ENCODE measurements around the gene RAI1.

RAI1 gene

DNA sequence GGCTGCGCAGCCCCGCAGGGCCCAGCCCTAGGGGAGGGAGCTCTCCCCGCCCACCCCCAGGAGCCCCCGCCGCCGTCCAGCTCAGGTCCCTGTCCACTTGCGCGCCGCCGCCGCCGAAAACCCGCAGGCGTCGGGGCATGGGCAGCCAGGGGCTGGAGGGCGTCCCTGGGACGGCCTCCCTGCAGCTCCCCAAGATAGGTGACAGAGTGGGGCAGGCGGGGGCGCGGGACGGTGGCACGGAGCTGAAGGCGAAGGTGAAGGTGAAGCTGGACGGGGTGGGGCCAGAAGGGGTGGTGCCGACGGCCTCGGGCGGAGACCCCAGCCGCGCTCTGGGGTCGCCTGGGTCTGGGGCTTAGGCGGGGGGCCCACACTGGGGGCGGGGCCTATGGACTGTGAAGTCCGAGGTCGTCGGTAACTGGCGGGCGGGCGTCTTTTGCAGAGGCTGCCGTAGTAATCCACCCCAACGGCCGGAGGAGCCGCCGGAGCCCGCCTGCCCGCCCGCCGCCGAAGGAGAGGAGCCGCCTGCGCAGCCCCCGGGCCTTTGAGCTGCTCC is 128.3 kb downstream of the RAI1 start:
- no peak overlapping the region for H3K4me3 ChIP-seq (ENCODE audit: low read depth, low read length)
- no peak for TF ChIP-seq CTCF (IDR thresholded peaks at IDR 0.05; ENCODE audit: borderline replicate concordance, insufficient read depth, low read depth, low read length)

- no peak overlapping the region for H3K4me3 ChIP-seq (ENCODE audit: low read depth, low read length)
- no peak for TF ChIP-seq CTCF (IDR thresholded peaks at IDR 0.05; ENCODE audit: borderline replicate concordance, insufficient read depth, low read depth, low read length)
These were observed 129.0 kb downstream of the RAI1 start for GRCh38 chr17:17810084-17810894.

GRCh38 chr17:17810895-17811248 is 129.6 kb downstream of the RAI1 start:
- TF ChIP-seq CTCF (IDR thresholded peaks at IDR 0.05; ENCODE audit: borderline replicate concordance, insufficient read depth, low read depth, low read length), result no peak

GRCh38 chr17:17811381-17812210 is 130.3 kb downstream of the RAI1 start:
- no peak overlapping the region for H3K4me3 ChIP-seq (ENCODE audit: low read depth, low read length)
- no peak for TF ChIP-seq CTCF (IDR thresholded peaks at IDR 0.05; ENCODE audit: borderline replicate concordance, insufficient read depth, low read depth, low read length)

More at GRCh38 chr17:17810895-17811248, 129.6 kb downstream of the RAI1 start:
- H3K4me3 ChIP-seq (ENCODE audit: low read depth, low read length), result no peak overlapping the region

DNA sequence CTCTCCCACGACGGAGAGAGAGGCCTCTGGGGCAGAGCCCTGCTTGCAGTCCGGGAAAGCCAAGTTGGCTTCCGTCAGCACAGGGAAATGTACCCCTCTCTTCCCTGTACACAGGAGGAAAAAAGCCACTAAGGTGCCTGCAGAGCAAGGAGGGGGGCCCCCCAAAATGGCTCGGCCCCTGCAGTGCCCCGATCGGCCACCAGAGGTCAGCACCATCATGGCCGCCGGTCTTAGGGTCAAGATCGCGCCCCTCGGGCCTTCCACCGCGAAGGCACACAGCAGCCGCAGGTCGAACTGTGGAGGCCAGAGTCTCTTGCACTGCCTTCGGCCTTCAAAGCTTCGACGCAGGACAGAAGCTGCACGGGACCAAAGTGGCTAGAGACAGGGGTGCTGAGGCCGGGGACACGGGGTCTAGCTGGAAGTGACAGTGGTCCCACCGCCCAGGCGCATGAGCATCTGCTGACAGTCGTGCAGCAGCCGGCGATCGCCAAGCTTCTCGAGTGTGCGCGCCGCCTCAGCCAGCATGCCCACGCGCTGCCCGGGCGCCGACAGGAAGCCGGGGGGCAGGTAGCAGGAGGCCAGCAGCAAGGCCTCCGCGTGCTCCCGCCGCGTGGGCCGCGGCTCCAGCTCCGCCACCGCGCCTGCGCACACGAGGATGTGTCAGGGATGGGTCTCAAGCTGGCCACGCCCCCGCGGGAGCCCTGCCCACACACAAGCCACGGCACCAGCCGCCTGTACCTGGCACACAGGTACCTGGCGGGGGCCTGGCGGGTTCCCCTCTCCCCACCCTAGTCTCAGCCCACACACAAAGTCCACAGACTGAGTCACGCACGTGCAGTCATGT is 131.2 kb downstream of the RAI1 start:
- TF ChIP-seq CTCF (IDR thresholded peaks at IDR 0.05; ENCODE audit: borderline replicate concordance, insufficient read depth, low read depth, low read length), result peak; percentile 99
- no peak overlapping the region for H3K4me3 ChIP-seq (ENCODE audit: low read depth, low read length)

DNA sequence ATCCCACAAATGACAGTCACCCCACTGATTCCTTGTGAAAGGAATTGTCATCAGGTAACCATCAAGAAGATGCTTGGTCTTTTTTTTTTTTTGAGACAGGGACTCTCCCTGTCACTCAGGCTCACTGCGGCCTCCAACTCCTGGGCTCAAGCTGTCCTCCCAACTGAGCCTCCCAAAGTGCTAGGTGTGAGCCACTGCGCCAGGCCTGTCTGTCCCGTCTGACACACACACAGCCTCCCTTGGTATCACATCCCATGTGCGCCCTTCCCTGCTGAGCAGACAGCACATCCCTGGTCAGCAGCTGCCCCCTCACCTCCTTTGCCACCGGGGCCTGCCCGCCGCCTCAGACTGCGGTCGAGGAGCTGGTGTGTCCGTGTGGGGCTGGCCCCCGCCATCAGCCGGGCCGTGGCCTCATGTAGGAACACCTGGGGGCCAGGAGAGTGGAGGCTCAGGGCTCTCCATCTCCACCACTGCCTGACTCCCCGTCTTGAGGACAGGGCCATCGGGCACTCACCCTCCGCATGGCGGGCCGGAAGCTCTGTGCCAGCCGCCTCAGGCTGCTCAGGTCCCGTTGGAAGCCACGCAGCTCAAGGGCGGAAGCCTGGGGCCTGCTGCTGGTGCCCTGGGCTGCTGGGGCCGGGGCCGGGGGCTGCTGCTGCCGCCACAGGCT is 131.9 kb downstream of the RAI1 start:
- H3K4me3 ChIP-seq (ENCODE audit: low read depth, low read length), result no peak overlapping the region
- no peak for TF ChIP-seq CTCF (IDR thresholded peaks at IDR 0.05; ENCODE audit: borderline replicate concordance, insufficient read depth, low read depth, low read length)

Data from GM12875 (cell line).